OCI-LY3 (cell line): Measurements from ENCODE around the gene SEC22A.

Source experiments
- CTCF ChIP-seq: fragments of 200-600, 300-600 bp; sonication (generic); IDR thresholded peaks from 2 replicates; pipeline ENCODE4 v1.5.1; 2014; ENCODE audit warnings: antibody characterized with exemption, low read length, low read depth
- EZH2phosphoT487 ChIP-seq: fragments of 200-600 bp; shearing (Covaris generic); IDR thresholded peaks from 2 replicates; pipeline ENCODE4 v1.6.1; 2018; ENCODE audit warnings: antibody characterized with exemption, mixed run types, low read depth

DNA sequence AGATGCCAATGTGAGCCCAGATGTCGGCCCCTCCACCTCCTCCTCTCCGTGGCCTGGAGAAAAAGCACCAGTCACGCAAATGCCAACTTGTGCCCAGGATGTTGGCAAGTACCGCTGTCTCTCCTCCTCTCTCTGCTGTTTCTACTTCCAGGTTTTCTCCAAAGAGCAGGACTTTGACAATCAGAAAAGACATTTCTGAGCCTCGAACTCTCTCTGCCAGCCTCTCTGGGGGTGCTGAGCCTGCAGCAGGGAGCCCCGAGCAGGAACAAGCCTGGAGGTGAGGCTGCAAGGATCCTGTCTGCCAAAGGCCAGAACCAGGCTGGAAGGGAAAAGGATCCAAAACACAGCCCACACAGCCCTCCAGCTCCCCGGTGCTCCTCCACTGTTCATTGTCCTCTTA, 89.7 kb downstream of the SEC22A start:
- TF ChIP-seq CTCF (no peak), EZH2phosphoT487 (no peak)
